ENCODE measurements around the gene KMT5C.

Gene KMT5C

GRCh38 chr19:55389386-55390317 lies 50.0 kb downstream of the KMT5C start:
- no peak for DNase-seq

DNA sequence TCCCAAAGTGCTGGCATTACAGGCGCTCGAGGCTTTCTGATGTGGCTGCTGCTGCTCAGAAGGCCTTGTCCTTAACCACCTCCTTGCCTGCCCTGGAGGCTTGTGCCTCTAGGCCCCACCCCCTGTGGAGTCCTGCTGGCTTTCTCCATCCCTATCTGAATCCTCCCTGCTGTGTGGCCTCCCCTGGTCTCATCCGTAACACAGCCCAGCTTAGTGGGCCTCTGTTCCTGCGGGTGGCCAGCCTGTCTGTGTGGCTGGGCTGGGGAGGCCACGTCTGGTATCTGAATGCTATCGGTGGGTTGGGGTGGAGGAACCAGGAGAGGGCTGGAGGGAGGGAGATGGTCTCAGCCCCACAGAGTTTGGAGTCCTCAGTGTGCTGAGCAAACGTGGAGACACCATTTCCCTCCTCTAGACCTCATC lies 50.8 kb downstream of the KMT5C start:
- no peak for DNase-seq

GRCh38 chr19:55391191-55391670 lies 51.6 kb downstream of the KMT5C start:
- DNase-seq = no peak

- no peak for DNase-seq
Measured at GRCh38 chr19:55391702-55392615, 52.3 kb downstream of the KMT5C start.

DNA sequence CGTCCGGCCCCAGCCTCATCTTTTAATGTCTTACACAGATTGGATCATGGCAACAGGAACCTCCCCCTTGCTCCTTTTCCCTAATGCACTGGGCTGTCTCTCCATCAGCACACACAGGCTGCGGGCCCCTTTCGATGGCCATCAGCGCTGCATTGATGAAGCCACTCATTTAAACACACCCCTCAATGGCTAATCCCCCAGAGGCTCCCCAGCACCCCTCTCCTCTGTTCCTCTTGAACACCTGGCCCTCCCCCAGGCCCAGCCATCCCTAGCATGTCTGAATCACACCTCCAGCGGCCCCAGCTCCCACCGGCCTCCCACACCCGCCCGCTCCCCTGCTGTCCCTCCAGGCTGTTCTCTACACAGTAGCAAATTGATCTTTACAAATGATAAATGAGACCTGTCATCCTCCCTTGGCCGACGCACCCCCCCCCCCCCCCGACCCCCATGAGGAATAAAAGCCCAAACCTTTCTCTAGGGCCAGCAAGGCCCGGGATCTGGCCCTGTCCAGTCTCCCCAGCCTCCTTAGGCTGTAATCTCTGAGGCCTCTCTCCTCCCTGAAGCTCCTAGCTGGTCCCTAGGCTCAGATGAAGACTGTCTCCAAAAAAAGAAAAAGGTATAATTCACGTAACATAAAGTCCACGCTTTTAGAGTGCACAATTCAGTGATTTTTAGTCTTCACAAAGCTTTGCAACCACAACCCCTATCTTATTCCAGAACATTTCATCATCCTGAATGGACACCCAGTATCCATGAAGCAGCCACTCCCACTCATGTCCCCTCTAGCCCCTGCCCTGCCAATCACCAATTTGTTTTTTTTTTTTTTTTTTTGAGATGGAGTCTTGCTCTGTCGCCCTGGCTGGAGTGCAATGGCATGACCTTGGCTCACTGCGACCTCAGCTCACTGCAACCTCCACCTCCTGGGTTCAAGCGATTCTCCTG lies 53.4 kb downstream of the KMT5C start:
- no peak for DNase-seq
